H1 (cell line): Measurements from ENCODE around the gene DMXL1. TPM values are rescaled to one million over a fixed set of nuclear protein-coding genes. Genes with fewer than 3 reads are reported as not detected.

Experiments
- BRCA1 ChIP-seq: IDR thresholded peaks from 2 replicates; pipeline ENCODE4 v1.6.1; 2012; ENCODE audit warnings: low read depth, low read length, improper control_type of control experiment
- POLR2AphosphoS5 ChIP-seq: IDR thresholded peaks from 2 replicates; pipeline ENCODE4 v1.6.1; 2011; ENCODE audit warnings: low read depth, low read length
- RFX5 ChIP-seq: IDR thresholded peaks from 2 replicates; pipeline ENCODE4 v1.6.1; 2011; ENCODE audit warnings: low read depth, low read length, improper control_type of control experiment, borderline replicate concordance
- RXRA ChIP-seq: IDR thresholded peaks from 2 replicates; pipeline ENCODE4 v1.6.1; 2011; ENCODE audit warnings: low read depth, mild to moderate bottlenecking, low read length, moderate library complexity; ENCODE audit not compliant: insufficient read depth
- YY1 ChIP-seq: IDR thresholded peaks from 2 replicates; pipeline ENCODE4 v1.6.1; 2011; ENCODE audit warnings: low read depth, mild to moderate bottlenecking, low read length
- polyA plus RNA-seq, 7 experiments: library from polyadenylated mRNA; depleted of rRNA in 3 of 7; stranded (reverse) in 5 of 7; unstranded in 2 of 7; fragments of >200 nt in 5 of 7; fragments of 200-250 nt in 2 of 7; gene quantifications; 1 replicate in 5 of 7; 2 replicates in 1 of 7; 4 replicates in 1 of 7; pipeline versions ENCODE4 v1.2.1 to v1.2.3, GENCODE V29; 2011 to 2013; ENCODE audit warnings: missing spikeins in 2 of 7, mixed read lengths in 2 of 7
- total RNA-seq: library from RNA; stranded (reverse); fragmentation: NEBNext Ultra II Directional; extraction: Animal tissue kit (Norgen Biotek cat#: 25700); gene quantifications from 2 replicates; pipeline ENCODE4 v1.2.1, GENCODE V29; 2021
- TF ChIP-seq, protein P1 (sequence below): fragments of 300-600 bp; sonication (generic); IDR thresholded peaks from 2 replicates; pipeline ENCODE4 v1.7.1; 2012; ENCODE audit warnings: low read length, moderate library complexity, mild to moderate bottlenecking, inconsistent platforms; ENCODE audit not compliant: insufficient replicate concordance
- TF ChIP-seq, protein P2 (sequence below): IDR thresholded peaks from 2 replicates; pipeline ENCODE4 v1.6.1; 2012; ENCODE audit warnings: inconsistent platforms

The DMXL1 gene
- total and polyA plus RNA-seq, 2 of the 8 experiments (the other 6 are each of a cell fraction or from before 2014, with no cell fraction given), result 10.1 to 43.9 TPM

DNA sequence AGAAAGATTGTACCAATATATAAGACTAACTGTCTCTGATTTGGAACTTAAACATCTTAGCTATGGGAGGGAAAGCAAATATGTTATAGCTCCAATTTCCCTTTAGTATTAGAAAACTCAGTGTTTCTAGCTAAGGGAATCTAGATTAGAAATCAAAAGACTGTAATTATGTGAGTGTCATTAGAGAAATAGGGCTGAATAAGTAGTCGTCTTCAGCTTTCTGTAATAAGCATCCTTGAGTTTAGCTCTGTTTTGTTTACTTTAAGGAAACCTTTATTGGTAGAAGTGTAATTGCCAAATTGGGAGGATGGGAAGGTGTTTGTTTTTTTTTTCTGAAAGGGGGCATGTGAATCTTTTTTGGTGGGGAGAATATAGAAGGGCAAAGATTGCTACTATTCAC lies 5.2 kb downstream of the DMXL1 start (continued):
- TF ChIP-seq, protein P1, sequence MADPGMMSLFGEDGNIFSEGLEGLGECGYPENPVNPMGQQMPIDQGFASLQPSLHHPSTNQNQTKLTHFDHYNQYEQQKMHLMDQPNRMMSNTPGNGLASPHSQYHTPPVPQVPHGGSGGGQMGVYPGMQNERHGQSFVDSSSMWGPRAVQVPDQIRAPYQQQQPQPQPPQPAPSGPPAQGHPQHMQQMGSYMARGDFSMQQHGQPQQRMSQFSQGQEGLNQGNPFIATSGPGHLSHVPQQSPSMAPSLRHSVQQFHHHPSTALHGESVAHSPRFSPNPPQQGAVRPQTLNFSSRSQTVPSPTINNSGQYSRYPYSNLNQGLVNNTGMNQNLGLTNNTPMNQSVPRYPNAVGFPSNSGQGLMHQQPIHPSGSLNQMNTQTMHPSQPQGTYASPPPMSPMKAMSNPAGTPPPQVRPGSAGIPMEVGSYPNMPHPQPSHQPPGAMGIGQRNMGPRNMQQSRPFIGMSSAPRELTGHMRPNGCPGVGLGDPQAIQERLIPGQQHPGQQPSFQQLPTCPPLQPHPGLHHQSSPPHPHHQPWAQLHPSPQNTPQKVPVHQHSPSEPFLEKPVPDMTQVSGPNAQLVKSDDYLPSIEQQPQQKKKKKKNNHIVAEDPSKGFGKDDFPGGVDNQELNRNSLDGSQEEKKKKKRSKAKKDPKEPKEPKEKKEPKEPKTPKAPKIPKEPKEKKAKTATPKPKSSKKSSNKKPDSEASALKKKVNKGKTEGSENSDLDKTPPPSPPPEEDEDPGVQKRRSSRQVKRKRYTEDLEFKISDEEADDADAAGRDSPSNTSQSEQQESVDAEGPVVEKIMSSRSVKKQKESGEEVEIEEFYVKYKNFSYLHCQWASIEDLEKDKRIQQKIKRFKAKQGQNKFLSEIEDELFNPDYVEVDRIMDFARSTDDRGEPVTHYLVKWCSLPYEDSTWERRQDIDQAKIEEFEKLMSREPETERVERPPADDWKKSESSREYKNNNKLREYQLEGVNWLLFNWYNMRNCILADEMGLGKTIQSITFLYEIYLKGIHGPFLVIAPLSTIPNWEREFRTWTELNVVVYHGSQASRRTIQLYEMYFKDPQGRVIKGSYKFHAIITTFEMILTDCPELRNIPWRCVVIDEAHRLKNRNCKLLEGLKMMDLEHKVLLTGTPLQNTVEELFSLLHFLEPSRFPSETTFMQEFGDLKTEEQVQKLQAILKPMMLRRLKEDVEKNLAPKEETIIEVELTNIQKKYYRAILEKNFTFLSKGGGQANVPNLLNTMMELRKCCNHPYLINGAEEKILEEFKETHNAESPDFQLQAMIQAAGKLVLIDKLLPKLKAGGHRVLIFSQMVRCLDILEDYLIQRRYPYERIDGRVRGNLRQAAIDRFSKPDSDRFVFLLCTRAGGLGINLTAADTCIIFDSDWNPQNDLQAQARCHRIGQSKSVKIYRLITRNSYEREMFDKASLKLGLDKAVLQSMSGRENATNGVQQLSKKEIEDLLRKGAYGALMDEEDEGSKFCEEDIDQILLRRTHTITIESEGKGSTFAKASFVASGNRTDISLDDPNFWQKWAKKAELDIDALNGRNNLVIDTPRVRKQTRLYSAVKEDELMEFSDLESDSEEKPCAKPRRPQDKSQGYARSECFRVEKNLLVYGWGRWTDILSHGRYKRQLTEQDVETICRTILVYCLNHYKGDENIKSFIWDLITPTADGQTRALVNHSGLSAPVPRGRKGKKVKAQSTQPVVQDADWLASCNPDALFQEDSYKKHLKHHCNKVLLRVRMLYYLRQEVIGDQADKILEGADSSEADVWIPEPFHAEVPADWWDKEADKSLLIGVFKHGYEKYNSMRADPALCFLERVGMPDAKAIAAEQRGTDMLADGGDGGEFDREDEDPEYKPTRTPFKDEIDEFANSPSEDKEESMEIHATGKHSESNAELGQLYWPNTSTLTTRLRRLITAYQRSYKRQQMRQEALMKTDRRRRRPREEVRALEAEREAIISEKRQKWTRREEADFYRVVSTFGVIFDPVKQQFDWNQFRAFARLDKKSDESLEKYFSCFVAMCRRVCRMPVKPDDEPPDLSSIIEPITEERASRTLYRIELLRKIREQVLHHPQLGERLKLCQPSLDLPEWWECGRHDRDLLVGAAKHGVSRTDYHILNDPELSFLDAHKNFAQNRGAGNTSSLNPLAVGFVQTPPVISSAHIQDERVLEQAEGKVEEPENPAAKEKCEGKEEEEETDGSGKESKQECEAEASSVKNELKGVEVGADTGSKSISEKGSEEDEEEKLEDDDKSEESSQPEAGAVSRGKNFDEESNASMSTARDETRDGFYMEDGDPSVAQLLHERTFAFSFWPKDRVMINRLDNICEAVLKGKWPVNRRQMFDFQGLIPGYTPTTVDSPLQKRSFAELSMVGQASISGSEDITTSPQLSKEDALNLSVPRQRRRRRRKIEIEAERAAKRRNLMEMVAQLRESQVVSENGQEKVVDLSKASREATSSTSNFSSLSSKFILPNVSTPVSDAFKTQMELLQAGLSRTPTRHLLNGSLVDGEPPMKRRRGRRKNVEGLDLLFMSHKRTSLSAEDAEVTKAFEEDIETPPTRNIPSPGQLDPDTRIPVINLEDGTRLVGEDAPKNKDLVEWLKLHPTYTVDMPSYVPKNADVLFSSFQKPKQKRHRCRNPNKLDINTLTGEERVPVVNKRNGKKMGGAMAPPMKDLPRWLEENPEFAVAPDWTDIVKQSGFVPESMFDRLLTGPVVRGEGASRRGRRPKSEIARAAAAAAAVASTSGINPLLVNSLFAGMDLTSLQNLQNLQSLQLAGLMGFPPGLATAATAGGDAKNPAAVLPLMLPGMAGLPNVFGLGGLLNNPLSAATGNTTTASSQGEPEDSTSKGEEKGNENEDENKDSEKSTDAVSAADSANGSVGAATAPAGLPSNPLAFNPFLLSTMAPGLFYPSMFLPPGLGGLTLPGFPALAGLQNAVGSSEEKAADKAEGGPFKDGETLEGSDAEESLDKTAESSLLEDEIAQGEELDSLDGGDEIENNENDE, result no peak
- TF ChIP-seq RFX5 (no peak), RXRA (no peak), YY1 (no peak), BRCA1 (no peak), POLR2AphosphoS5 (no peak)
- TF ChIP-seq, protein P2, sequence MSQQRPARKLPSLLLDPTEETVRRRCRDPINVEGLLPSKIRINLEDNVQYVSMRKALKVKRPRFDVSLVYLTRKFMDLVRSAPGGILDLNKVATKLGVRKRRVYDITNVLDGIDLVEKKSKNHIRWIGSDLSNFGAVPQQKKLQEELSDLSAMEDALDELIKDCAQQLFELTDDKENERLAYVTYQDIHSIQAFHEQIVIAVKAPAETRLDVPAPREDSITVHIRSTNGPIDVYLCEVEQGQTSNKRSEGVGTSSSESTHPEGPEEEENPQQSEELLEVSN, result no peak
- TF ChIP-seq, all 59 proteins: peak for 0
